NCI-H1105 (cell line): Measurements from ENCODE around the gene TMEM272.

Experiments used
- DNase-seq: peaks from one replicate; lab custom pipeline; 2025; lab: John Stamatoyannopoulos, UW

The TMEM272 gene

GRCh38 chr13:51804295-51805172 is 40.4 kb downstream of the TMEM272 start:
- no peak for DNase-seq

- peak; percentile 55 for DNase-seq
Observed at GRCh38 chr13:51803422-51804294, 41.3 kb downstream of the TMEM272 start, which contains the start of gene DHRS12. DHRS12 (minus strand) TSS chr13:51804163; CDS start chr13:51799659, 4,504 bp downstream.

GRCh38 chr13:51802631-51803418 is 42.2 kb downstream of the TMEM272 start:
- no peak for DNase-seq

- no peak for DNase-seq
Observed at GRCh38 chr13:51801631-51802099, 43.3 kb downstream of the TMEM272 start.

- DNase-seq: no peak
Observed at GRCh38 chr13:51800486-51800885, 44.5 kb downstream of the TMEM272 start.

GRCh38 chr13:51799261-51799660 is 45.7 kb downstream of the TMEM272 start:
- DNase-seq: no peak

- DNase-seq: peak; percentile 48
Observed at GRCh38 chr13:51797664-51798488, 47.1 kb downstream of the TMEM272 start.

- DNase-seq: no peak
Observed at GRCh38 chr13:51796546-51796945, 48.4 kb downstream of the TMEM272 start.

- DNase-seq: no peak
Observed at GRCh38 chr13:51795419-51795818, 49.6 kb downstream of the TMEM272 start.

- no peak for DNase-seq
Observed at GRCh38 chr13:51794964-51795363, 50.0 kb downstream of the TMEM272 start.

GRCh38 chr13:51793570-51794271 is 51.3 kb downstream of the TMEM272 start:
- DNase-seq: no peak

GRCh38 chr13:51786425-51787265 is 58.3 kb downstream of the TMEM272 start:
- no peak for DNase-seq

GRCh38 chr13:51785712-51786424 is 59.1 kb downstream of the TMEM272 start:
- DNase-seq: peak; percentile 83

- DNase-seq: no peak
Observed at GRCh38 chr13:51784097-51784496, 60.9 kb downstream of the TMEM272 start.

GRCh38 chr13:51783428-51784094 is 61.4 kb downstream of the TMEM272 start:
- no peak for DNase-seq

- no peak for DNase-seq
Observed at GRCh38 chr13:51782026-51782710, 62.8 kb downstream of the TMEM272 start.

GRCh38 chr13:51781246-51782022 is 63.5 kb downstream of the TMEM272 start:
- DNase-seq: no peak
